GM20000 (cell line): ENCODE measurements around the gene FNTB.

Experiments used
- DNase-seq: peaks from one replicate; pipeline ENCODE4 v3.0.0; 2012; ENCODE audit warnings: low spot score
- CTCF ChIP-seq: IDR thresholded peaks from 2 replicates; pipeline ENCODE4 v1.5.1; 2012; ENCODE audit warnings: mild to moderate bottlenecking, control low read depth; ENCODE audit errors: extremely low read depth, missing control alignments

Gene FNTB

GRCh38 chr14:65042296-65042695 lies 55.6 kb downstream of the FNTB start:
- no peak for TF ChIP-seq CTCF
- DNase-seq = no peak

DNA sequence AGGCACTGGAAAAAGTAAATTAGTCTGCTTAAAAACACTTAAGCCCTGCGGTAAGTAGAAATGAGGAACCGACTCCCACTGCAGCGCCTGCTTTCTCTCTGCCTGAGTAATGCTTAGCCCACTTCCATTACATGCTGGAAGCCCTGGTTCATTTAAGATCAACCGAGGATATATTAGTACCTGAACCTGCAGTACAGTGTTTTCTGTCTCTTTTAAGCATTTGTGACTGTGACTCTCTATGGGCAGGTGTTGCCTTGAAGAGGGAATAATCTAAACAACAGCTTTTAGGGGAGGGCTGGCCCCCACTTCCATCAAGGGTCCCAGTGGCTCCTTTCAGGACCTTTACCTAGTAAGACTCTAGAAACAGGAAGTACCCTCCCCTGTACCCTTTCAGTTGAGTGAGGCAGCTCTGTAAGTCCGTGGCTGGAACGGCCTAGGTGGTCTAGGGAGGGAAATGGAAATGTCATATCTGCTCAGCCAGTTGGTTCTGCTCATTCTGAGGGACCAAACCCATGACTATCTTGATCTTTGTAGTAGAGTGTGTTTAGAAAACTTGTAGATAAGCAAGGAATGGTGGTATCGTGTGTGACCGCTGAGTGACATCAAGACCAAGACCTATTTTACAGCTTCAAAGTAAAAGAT lies 56.2 kb downstream of the FNTB start:
- peak; percentile 57 for DNase-seq
- TF ChIP-seq CTCF = no peak

- DNase-seq = no peak
- no peak for TF ChIP-seq CTCF
Measured at GRCh38 chr14:65043893-65044595, 57.3 kb downstream of the FNTB start.

- DNase-seq = no peak
Measured at GRCh38 chr14:65044596-65044959, 57.9 kb downstream of the FNTB start.

DNA sequence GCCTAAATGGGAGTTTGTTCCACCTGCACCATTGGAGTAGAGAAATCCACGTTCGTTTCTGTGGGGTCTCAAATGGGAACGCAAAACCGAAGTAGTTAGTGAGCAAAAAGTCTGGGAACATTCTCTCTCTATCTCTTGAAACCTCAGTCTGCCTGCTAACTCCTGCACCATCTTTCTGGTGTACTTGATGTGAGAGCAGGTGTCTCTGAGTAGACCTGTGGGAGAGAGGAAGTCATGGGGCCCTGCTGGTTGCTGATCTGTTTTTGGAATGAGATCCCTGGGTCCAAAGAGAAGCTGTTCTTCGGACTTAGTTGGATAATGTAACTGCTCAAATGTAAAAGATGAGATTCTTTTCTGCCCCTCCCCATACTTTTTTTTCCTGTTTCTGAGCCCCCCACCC lies 58.3 kb downstream of the FNTB start:
- no peak for TF ChIP-seq CTCF
- DNase-seq = no peak

More at GRCh38 chr14:65044596-65044959, 57.9 kb downstream of the FNTB start:
- no peak for TF ChIP-seq CTCF

GRCh38 chr14:65045709-65046108 lies 59.0 kb downstream of the FNTB start:
- DNase-seq = no peak
- no peak for TF ChIP-seq CTCF

GRCh38 chr14:65052832-65053231 lies 66.1 kb downstream of the FNTB start:
- no peak for TF ChIP-seq CTCF

More at GRCh38 chr14:65052832-65053231, 66.1 kb downstream of the FNTB start:
- DNase-seq = no peak
